Measurements from ENCODE around the gene MINDY4. TPM values are rescaled to one million over a fixed set of nuclear protein-coding genes. Genes with fewer than 3 reads are reported as not detected.
A peak's percentile ranks its signal among the peaks of the same experiment; 100 is the strongest.

The MINDY4 gene
- total and polyA plus RNA-seq, 8 donors: 2.9 to 4.9 (median 3.6) TPM

- Histone ChIP-seq H3K27me3 (no peaks in the 10 kb centered on the region), H3K36me3 (no peaks in the 10 kb centered on the region), H3K4me1 (no peaks in the 10 kb centered on the region), H3K4me3 (no peak overlapping the region), H3K27ac (no peak overlapping the region), H3K9me3 (no peaks in the 10 kb centered on the region)
- DNase-seq: no peak
- TF ChIP-seq, protein P1, sequence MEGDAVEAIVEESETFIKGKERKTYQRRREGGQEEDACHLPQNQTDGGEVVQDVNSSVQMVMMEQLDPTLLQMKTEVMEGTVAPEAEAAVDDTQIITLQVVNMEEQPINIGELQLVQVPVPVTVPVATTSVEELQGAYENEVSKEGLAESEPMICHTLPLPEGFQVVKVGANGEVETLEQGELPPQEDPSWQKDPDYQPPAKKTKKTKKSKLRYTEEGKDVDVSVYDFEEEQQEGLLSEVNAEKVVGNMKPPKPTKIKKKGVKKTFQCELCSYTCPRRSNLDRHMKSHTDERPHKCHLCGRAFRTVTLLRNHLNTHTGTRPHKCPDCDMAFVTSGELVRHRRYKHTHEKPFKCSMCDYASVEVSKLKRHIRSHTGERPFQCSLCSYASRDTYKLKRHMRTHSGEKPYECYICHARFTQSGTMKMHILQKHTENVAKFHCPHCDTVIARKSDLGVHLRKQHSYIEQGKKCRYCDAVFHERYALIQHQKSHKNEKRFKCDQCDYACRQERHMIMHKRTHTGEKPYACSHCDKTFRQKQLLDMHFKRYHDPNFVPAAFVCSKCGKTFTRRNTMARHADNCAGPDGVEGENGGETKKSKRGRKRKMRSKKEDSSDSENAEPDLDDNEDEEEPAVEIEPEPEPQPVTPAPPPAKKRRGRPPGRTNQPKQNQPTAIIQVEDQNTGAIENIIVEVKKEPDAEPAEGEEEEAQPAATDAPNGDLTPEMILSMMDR (IDR thresholded peaks at IDR 0.05): no peak
- intact Hi-C loops (cut with DNase I): no loop called here
- 90 to 91% methylated on average over 11 of the region's 11 CpGs for WGBS, 2 donors
- no peak for ATAC-seq
- FAIRE-seq: no peak
Measured at GRCh38 chr7:30852744-30853288, 81.6 kb downstream of the MINDY4 start.

GRCh38 chr7:30853576-30853975 lies 82.4 kb downstream of the MINDY4 start:
- ATAC-seq (no peak), DNase-seq (no peak), FAIRE-seq (no peak)
- no peaks in the 10 kb centered on the region for H3K9me3 ChIP-seq
- no peaks in the 10 kb centered on the region for H3K27me3 ChIP-seq
- intact Hi-C loops (cut with DNase I): no loop called here
- H3K36me3 ChIP-seq: no peaks in the 10 kb centered on the region
- TF ChIP-seq, protein P1 (IDR thresholded peaks at IDR 0.05): no peak
- no peak overlapping the region for H3K27ac ChIP-seq
- no peak overlapping the region for H3K4me3 ChIP-seq
- WGBS, 2 donors: 90 to 95% methylated on average over 3 of the region's 3 CpGs
- no peaks in the 10 kb centered on the region for H3K4me1 ChIP-seq

DNA sequence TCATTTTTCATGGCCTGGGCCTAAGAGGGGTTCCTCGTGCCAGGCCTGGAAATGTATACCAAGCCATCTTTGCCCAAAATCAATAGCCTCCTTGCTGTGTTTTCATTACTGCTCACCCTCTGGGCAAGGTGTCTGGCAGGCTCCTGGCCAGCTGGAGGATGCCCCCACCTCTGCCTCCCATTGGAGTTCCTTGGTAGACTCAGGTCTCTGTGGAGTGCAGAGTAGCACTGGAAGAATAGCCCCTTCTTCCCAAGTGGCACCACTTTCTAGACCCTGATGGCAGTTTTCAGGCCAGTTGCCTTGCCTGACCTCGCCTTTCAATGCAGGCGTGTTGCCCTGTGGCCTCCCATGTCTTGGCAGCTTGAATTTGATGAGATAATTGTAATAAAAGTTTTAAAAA lies 84.7 kb downstream of the MINDY4 start:
- H3K4me1 ChIP-seq: no peaks in the 10 kb centered on the region
- H3K36me3 ChIP-seq: no peaks in the 10 kb centered on the region
- WGBS, 2 donors: 83 to 86% methylated on average over 3 of the region's 3 CpGs
- H3K27ac ChIP-seq: no peak overlapping the region
- H3K4me3 ChIP-seq: no peak overlapping the region
- FAIRE-seq (no peak), ATAC-seq (no peak), DNase-seq (no peak)
- H3K9me3 ChIP-seq: no peaks in the 10 kb centered on the region
- intact Hi-C loops (cut with DNase I): no loop called here
- no peaks in the 10 kb centered on the region for H3K27me3 ChIP-seq
- TF ChIP-seq, protein P1 (IDR thresholded peaks at IDR 0.05): no peak

GRCh38 chr7:30858576-30858975 lies 87.4 kb downstream of the MINDY4 start:
- H3K4me1 ChIP-seq: no peaks in the 10 kb centered on the region
- intact Hi-C loops (cut with DNase I): no loop called here
- no peak for FAIRE-seq
- 94 to 96% methylated on average over 2 of the region's 2 CpGs for WGBS, 2 donors
- H3K27me3 ChIP-seq: no peaks in the 10 kb centered on the region
- DNase-seq: no peak
- no peaks in the 10 kb centered on the region for H3K36me3 ChIP-seq
- no peaks in the 10 kb centered on the region for H3K9me3 ChIP-seq
- H3K27ac ChIP-seq: no peak overlapping the region
- TF ChIP-seq, protein P1 (IDR thresholded peaks at IDR 0.05): no peak
- no peak overlapping the region for H3K4me3 ChIP-seq
- ATAC-seq: no peak

DNA sequence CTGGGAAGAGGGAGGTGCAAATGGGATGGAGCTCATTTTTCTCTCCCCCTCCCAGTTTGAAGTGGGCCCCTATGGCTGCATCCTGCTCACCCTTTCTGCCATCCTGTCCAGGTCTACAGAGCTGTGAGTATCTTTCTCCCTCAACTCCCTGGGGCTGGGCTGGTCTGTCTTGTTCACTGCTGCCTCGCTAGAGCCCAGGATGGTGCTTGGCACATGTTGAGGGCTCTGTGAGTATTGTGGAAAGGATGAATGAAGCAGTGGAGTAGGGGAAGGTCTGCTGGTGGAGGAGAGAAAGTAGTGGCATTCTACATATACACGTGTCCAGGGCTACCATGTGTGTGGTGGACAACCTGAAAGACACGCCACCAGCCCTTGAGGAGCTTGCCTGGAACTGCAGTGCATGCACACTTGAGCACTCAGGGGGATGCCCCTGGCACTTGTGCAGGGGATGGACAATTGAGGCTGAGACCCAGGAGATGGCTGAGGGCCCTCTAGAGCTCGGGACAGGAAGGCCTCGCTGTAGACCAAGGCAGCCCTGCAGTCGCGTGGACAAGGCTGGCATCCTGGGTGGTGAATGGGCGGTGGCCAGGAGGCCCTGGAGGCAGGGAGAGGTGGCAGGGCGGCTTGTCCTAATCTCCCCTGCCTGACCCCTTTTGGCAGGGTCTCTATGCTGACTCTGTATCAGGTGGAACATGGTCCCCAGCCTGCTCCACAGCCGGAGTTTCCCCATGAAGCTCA lies 88.2 kb downstream of the MINDY4 start:
- DNase-seq: no peak
- no peak for FAIRE-seq
- Histone ChIP-seq H3K9me3 (no peaks in the 10 kb centered on the region), H3K4me3 (no peak overlapping the region), H3K27me3 (no peaks in the 10 kb centered on the region), H3K27ac (peak overlapping the region in 2 of 4 donors; percentile 57 to 68), H3K4me1 (no peaks in the 10 kb centered on the region), H3K36me3 (no peaks in the 10 kb centered on the region)
- TF ChIP-seq, protein P1 (IDR thresholded peaks at IDR 0.05): no peak
- 86 to 87% methylated on average over 10 of the region's 10 CpGs for WGBS, 2 donors
- peak in 2 of 4 donors; percentile 17 to 51 for ATAC-seq
- intact Hi-C loops (cut with DNase I): no loop called here
